Karpas-422 (cell line): ENCODE data around the gene SMIM7. TPM values are rescaled to one million over a fixed set of nuclear protein-coding genes. Genes with fewer than 3 reads are reported as not detected.

ENCODE experiments used
- DNase-seq: peaks from one replicate; pipeline ENCODE4 v3.0.0-alpha.2; 2015
- H2AFZ ChIP-seq: fragments of 200-600 bp; sonication (generic); 2 replicates; pipeline ENCODE4 v1.6.1; 2014; ENCODE audit warnings: antibody characterized with exemption, low read length, mixed read lengths
- H3K27ac ChIP-seq: fragments of 200-600 bp; sonication (generic); 2 replicates; pipeline ENCODE4 v1.5.1; 2014; ENCODE audit warnings: mild to moderate bottlenecking, low read length, moderate library complexity
- H3K27me3 ChIP-seq: fragments of 200-600 bp; sonication (generic); 2 replicates; pipeline ENCODE4 v1.6.1; 2014; ENCODE audit warnings: low read length, mixed read lengths
- H3K36me3 ChIP-seq: fragments of 200-600 bp; sonication (generic); 2 replicates; pipeline ENCODE4 v1.6.1; 2014; ENCODE audit warnings: low read length, mixed read lengths; ENCODE audit not compliant: insufficient read depth
- H3K4me1 ChIP-seq: fragments of 200-600 bp; sonication (generic); 2 replicates; pipeline ENCODE4 v1.6.1; 2014; ENCODE audit warnings: mild to moderate bottlenecking, low read length, mixed read lengths
- H3K4me2 ChIP-seq: fragments of 200-600 bp; sonication (generic); 2 replicates; pipeline ENCODE4 v1.6.1; 2014; ENCODE audit warnings: low read length, low read depth, mild to moderate bottlenecking; ENCODE audit not compliant: poor library complexity, severe bottlenecking
- H3K4me3 ChIP-seq: fragments of 200-600 bp; sonication (generic); 2 replicates; pipeline ENCODE4 v1.5.1; 2014; ENCODE audit warnings: mild to moderate bottlenecking, antibody characterized with exemption, low read length, mixed read lengths
- H3K79me2 ChIP-seq: fragments of 200-600 bp; sonication (generic); 2 replicates; pipeline ENCODE4 v1.6.1; 2014; ENCODE audit warnings: mild to moderate bottlenecking, low read length, mixed read lengths
- H3K9ac ChIP-seq: fragments of 200-600 bp; sonication (generic); 2 replicates; pipeline ENCODE4 v1.6.0; 2014; ENCODE audit warnings: low read length
- H3K9me2 ChIP-seq: fragments of 200-600 bp; sonication (generic), shearing (Covaris generic); replicated peaks from 2 replicates; pipeline ENCODE4 v1.6.0; 2014; ENCODE audit warnings: mild to moderate bottlenecking, low read length, moderate library complexity; ENCODE audit not compliant: insufficient read depth
- H3K9me3 ChIP-seq: fragments of 300-700, 200-600 bp; sonication (generic); 2 replicates; pipeline ENCODE4 v1.6.1; 2014; ENCODE audit warnings: low read length, mixed read lengths
- H4K20me1 ChIP-seq: fragments of 200-600 bp; sonication (generic); 2 replicates; pipeline ENCODE4 v1.6.1; 2014; ENCODE audit warnings: mild to moderate bottlenecking, antibody characterized with exemption, low read length, low read depth; ENCODE audit not compliant: insufficient read depth
- total RNA-seq: library from RNA; depleted of rRNA; stranded (reverse); fragments of >200 nt; shearing (Covaris generic); gene quantifications from 2 replicates; pipeline ENCODE4 v1.2.3, GENCODE V29; 2014; ENCODE audit warnings: low replicate concordance; rRNA removed

SMIM7 gene
- total RNA-seq = 59.8 and 62.0 TPM in 2 replicates

DNA sequence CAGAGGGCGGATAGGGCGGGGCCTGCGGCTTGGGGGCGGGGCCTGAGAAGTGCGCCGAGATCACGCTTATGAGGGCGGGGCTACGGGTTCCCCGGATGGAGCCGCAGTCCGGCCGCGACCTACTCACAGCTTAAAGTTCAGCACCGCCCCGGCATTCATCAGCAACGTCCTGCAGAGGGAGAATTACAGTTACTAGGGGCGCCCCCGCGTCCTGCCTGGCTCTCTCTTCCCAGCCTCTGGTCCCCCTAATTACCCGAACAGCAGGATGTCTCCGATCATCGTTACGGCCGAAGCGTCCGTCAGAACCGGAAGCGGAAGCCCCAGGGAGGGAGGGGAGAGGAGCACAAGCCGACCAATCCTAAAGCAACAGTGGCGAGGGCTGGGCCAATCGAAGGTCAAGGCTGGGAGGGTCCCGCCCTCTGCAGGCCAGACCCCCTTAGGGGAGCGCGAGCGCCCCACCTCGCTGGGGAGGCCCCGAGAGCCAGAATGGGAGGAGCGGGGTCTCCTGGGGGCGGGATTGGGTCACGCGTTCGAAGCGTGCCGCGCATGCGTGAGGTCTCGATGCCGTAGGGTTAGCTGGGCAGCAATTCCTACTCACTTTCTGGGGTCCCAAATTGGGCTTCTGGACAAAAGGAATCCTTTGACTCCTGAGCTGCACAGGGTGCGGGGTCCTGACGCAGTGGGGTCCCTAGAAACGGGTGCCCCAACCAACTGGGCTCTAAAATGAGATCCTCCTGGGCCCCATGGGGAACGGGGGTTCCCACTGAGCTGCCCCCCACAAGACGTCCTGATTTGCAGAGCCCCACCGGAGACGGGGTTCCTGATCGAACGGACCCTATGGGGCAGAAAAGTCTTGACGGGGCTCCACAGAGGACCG lies at the start of gene SMIM7:
Gene SMIM7 (minus strand): TSS at position 313 of the 877 bp plus-strand sequence. CDS start 34 bp downstream, at position 279.
- H3K4me1 ChIP-seq = peaks cover 39% of the 10 kb centered on the region
- H4K20me1 ChIP-seq = peaks cover 37% of the 10 kb centered on the region
- peak within 1 kb of the TSS; percentile 88; the same call in 1 of the 2 replicates for H2AFZ ChIP-seq
- H3K27me3 ChIP-seq = no peaks in the 10 kb centered on the region
- H3K9me3 ChIP-seq = no peaks in the 10 kb centered on the region
- H3K9me2 ChIP-seq = no peaks in the 10 kb centered on the region
- peak within 1 kb of the TSS; percentile 100 for H3K4me2 ChIP-seq
- peaks cover 76% of the 10 kb centered on the region for H3K79me2 ChIP-seq
- H3K4me3 ChIP-seq = peak within 1 kb of the TSS; percentile 91
- peak within 1 kb of the TSS; percentile 95 for H3K9ac ChIP-seq
- peak within 1 kb of the TSS; percentile 88 for H3K27ac ChIP-seq
- peaks cover 31% of the 10 kb centered on the region for H3K36me3 ChIP-seq
- DNase-seq = peak; percentile 100

DNA sequence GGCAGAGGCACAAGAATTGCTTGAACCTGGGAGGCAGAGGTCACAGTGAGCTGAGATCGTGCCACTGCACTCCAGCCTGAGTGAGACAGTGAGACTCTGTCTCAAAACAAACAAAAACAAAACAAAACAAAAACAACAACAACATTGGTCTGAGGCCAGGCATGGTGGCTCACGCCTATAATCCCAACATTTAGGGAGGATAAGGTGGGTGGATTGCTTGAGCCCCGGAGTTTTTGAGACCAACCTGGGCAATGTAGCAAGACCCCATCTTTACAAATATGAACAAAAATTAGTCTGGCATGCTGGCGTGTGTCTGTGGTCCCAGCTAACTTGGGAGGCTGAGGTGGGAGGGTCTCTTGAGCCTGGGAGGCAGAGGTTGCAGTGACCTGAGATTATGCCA lies 43.7 kb upstream of the SMIM7 start:
- no peak overlapping the region for H3K4me2 ChIP-seq
- H3K79me2 ChIP-seq = no peaks in the 10 kb centered on the region
- DNase-seq = no peak
- H4K20me1 ChIP-seq = no peaks in the 10 kb centered on the region
- H3K27ac ChIP-seq = no peak overlapping the region
- no peak overlapping the region for H3K9ac ChIP-seq
- no peaks in the 10 kb centered on the region for H3K36me3 ChIP-seq
- no peaks in the 10 kb centered on the region for H3K27me3 ChIP-seq
- no peaks in the 10 kb centered on the region for H3K9me3 ChIP-seq
- no peaks in the 10 kb centered on the region for H3K9me2 ChIP-seq
- H3K4me3 ChIP-seq = no peak overlapping the region
- H3K4me1 ChIP-seq = no peaks in the 10 kb centered on the region
- no peak overlapping the region for H2AFZ ChIP-seq

DNA sequence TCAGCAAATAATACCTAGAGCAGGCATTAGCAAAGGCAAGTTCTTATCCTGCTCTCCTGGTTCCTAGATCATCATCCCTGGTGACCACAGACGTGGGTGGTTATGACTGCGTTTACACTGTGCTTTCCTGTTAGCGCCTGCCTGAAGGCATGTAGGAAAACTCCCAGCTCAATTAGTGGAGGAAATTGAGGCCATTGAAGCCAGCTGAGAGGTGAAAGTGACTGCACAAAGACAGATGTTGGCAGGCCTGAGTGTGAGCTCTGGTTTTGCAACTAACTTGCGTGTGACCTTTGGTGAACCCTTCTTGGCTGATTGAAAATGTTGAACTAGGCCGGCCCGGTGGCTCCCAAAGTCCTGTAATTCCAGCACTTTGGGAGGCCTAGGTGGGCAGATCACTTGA lies 42.2 kb upstream of the SMIM7 start:
- H2AFZ ChIP-seq = no peak overlapping the region
- H3K9ac ChIP-seq = no peak overlapping the region
- H4K20me1 ChIP-seq = no peaks in the 10 kb centered on the region
- no peaks in the 10 kb centered on the region for H3K36me3 ChIP-seq
- H3K79me2 ChIP-seq = no peaks in the 10 kb centered on the region
- no peaks in the 10 kb centered on the region for H3K4me1 ChIP-seq
- no peak overlapping the region for H3K4me3 ChIP-seq
- DNase-seq = no peak
- no peak overlapping the region for H3K4me2 ChIP-seq
- H3K9me3 ChIP-seq = no peaks in the 10 kb centered on the region
- H3K27me3 ChIP-seq = no peaks in the 10 kb centered on the region
- H3K27ac ChIP-seq = no peak overlapping the region
- H3K9me2 ChIP-seq = no peaks in the 10 kb centered on the region

DNA sequence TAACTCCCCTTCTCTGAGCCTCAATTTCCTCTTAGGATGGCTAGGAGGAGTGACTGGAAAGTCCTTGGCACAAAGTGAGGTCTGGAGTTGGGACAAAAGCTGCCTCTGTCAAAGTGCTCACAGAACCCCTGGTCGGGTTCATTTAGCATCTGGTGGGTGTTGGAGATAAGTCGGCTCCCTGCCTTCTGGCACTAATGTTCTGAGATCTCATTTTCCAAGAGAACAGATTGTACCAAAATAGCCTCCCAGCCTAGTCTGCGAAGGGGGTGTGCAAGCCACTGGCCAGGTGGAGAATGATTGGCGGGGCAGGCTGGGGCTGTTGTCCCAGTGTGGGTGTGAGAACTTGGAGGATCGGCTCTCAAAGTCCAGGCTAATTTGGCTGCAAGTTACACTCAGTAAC lies 39.0 kb upstream of the SMIM7 start:
- no peak overlapping the region for H3K27ac ChIP-seq
- no peaks in the 10 kb centered on the region for H3K9me2 ChIP-seq
- no peaks in the 10 kb centered on the region for H3K4me1 ChIP-seq
- H4K20me1 ChIP-seq = no peaks in the 10 kb centered on the region
- H3K4me2 ChIP-seq = no peak overlapping the region
- H3K36me3 ChIP-seq = no peaks in the 10 kb centered on the region
- no peaks in the 10 kb centered on the region for H3K9me3 ChIP-seq
- H2AFZ ChIP-seq = no peak overlapping the region
- H3K4me3 ChIP-seq = no peak overlapping the region
- no peaks in the 10 kb centered on the region for H3K79me2 ChIP-seq
- no peak overlapping the region for H3K9ac ChIP-seq
- DNase-seq = no peak
- H3K27me3 ChIP-seq = no peaks in the 10 kb centered on the region

DNA sequence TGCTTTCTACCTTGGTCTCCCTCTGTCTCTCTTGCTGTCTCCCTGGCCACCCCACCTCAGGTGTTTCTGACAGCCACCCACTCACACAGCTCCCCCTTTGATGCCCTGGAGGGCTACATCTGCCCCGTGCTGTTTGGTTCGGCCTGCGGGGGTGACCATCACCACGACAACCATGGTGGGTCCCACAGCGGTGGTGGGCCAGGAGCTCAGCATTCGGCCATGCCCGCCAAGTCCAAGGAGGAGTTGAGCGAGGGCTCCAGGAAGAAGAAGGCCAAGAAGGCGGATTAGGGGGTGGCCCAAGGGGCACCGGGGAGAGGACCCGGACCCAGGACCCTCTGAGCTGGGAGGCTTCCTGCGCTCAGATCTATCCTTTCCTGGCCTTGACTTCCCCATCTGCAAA lies 28.1 kb upstream of the SMIM7 start:
- no peak overlapping the region for H3K4me2 ChIP-seq
- H3K9me3 ChIP-seq = no peaks in the 10 kb centered on the region; the same call in 1 of the 2 replicates
- no peaks in the 10 kb centered on the region for H3K9me2 ChIP-seq
- H3K79me2 ChIP-seq = no peaks in the 10 kb centered on the region
- no peak overlapping the region for H2AFZ ChIP-seq
- peaks cover 6% of the 10 kb centered on the region; the same call in 1 of the 2 replicates for H4K20me1 ChIP-seq
- H3K9ac ChIP-seq = no peak overlapping the region
- H3K27me3 ChIP-seq = no peaks in the 10 kb centered on the region
- no peak for DNase-seq
- no peaks in the 10 kb centered on the region for H3K36me3 ChIP-seq
- H3K27ac ChIP-seq = no peak overlapping the region
- no peaks in the 10 kb centered on the region for H3K4me1 ChIP-seq
- no peak overlapping the region for H3K4me3 ChIP-seq

DNA sequence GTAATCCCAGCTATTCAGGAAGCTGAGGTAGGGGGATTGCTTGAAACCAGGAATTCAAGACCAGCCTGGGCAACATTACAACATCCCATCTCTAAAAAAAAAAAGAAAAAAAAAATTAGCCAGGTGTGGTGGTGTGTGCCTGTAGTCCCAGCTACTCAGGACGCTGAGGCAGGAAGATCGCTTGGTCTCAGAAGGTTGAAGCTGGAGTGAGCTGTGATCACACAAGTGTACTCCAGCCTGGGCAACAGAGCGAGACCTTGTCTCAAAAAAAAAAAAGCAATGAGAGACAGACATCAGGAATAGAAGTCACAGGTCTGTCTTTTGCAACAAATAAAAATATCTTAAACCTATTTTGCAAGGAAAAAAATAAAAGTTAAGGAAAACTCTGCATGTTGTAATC lies 24.3 kb upstream of the SMIM7 start:
- peaks cover 10% of the 10 kb centered on the region for H3K36me3 ChIP-seq

DNA sequence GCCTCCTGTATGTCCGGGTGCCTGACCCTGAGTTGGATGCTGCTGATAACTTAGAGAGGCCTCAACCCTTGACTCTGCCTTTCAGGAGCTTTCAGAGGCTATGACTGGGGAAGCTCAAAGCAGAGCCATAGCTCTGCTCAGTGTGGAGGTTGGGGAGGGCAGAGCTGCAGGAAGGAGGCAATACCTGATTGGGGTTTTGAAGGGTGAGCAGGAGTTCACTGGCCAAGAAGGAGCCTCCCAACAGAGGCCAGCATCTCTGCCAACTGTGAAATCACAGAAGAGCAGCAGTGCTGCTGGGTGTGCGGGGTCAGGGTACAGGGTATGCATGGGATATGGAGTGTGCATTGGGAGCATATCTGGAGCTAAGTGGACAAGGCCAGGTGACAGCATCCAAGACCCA lies 22.6 kb upstream of the SMIM7 start:
- H3K9me2 ChIP-seq = no peaks in the 10 kb centered on the region
- H3K27me3 ChIP-seq = no peaks in the 10 kb centered on the region
- no peak overlapping the region for H3K4me3 ChIP-seq
- H3K4me2 ChIP-seq = no peak overlapping the region
- no peaks in the 10 kb centered on the region for H3K79me2 ChIP-seq
- H3K36me3 ChIP-seq = peaks cover 10% of the 10 kb centered on the region
- H3K9ac ChIP-seq = no peak overlapping the region
- no peak overlapping the region for H3K27ac ChIP-seq
- H4K20me1 ChIP-seq = no peaks in the 10 kb centered on the region
- no peaks in the 10 kb centered on the region for H3K9me3 ChIP-seq
- DNase-seq = no peak
- no peaks in the 10 kb centered on the region for H3K4me1 ChIP-seq
- H2AFZ ChIP-seq = no peak overlapping the region

More for the DNA sequence above, 24.3 kb upstream of the SMIM7 start:
- H3K79me2 ChIP-seq = no peaks in the 10 kb centered on the region
- no peaks in the 10 kb centered on the region for H3K27me3 ChIP-seq
- no peaks in the 10 kb centered on the region for H3K9me2 ChIP-seq
- no peak overlapping the region for H3K4me3 ChIP-seq
- no peak for DNase-seq
- no peak overlapping the region for H3K4me2 ChIP-seq
- H3K27ac ChIP-seq = no peak overlapping the region
- H3K9me3 ChIP-seq = no peaks in the 10 kb centered on the region
- H2AFZ ChIP-seq = no peak overlapping the region
- H4K20me1 ChIP-seq = peaks cover 3% of the 10 kb centered on the region; the same call in 1 of the 2 replicates
- H3K4me1 ChIP-seq = no peaks in the 10 kb centered on the region
- no peak overlapping the region for H3K9ac ChIP-seq

DNA sequence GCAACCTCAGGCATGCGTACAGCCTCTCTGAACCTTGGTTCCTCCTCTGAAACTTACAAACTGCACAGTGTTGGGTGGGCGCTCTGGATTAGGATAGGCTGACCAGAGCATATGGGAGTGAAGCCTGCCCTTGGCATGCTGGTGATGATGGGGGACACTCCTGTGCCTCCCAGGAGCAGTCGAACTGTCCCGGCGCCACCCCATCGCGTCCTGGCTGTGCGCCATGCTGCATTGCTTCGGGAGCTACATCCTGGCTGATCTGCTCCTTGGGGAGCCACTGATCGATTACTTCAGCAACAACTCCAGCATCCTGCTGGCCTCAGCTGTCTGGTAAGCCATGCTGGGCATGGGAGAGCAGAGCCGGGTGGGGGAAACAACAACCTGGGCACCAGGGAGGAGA lies 19.9 kb upstream of the SMIM7 start:
- no peak overlapping the region for H2AFZ ChIP-seq
- H3K9me2 ChIP-seq = no peaks in the 10 kb centered on the region
- H3K4me2 ChIP-seq = no peak overlapping the region
- no peaks in the 10 kb centered on the region for H3K4me1 ChIP-seq
- peaks cover under 1% of the 10 kb centered on the region; the same call in 1 of the 2 replicates for H3K79me2 ChIP-seq
- no peak for DNase-seq
- H3K9me3 ChIP-seq = no peaks in the 10 kb centered on the region
- H3K36me3 ChIP-seq = peaks cover 10% of the 10 kb centered on the region
- H3K4me3 ChIP-seq = no peak overlapping the region
- no peak overlapping the region for H3K9ac ChIP-seq
- no peak overlapping the region for H3K27ac ChIP-seq
- no peaks in the 10 kb centered on the region for H3K27me3 ChIP-seq
- H4K20me1 ChIP-seq = no peaks in the 10 kb centered on the region
